Measurements from ENCODE around the gene SAYSD1.

SAYSD1 gene

DNA sequence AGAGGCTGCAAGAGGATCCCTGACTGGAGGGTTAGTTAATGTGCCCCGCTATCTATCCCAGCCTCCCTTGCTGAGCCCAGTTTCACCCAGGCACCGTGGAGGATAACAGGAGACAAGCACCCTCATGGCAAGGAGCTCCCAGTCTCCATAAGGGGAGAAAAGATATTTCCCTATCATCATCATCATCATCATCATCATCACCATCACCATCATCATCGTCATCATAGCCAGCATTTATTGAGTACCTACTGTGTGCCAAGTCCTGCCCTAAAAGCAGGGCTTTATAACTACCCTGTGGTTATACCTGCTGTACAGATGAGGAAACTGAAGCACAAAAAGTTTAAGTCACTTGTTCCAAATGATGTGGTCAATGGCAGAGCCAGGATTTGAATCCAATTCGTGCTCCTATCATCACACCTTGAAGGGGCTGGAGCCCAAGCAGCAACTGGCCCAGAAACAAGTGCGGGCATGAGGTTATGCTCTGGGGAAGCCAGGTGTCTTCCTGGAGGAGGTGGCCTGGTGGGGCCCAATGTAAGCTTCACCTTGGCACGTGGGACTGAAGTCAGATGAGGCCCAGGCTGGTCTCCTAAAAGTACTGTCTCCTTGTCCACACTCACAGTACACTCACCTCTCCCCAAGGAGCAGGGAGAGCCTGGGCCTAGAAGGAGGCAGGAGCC, 56.4 kb downstream of the SAYSD1 start:
- no peak overlapping the region for H3K4me3 ChIP-seq (ENCODE audit: low read depth, low read length)

DNA sequence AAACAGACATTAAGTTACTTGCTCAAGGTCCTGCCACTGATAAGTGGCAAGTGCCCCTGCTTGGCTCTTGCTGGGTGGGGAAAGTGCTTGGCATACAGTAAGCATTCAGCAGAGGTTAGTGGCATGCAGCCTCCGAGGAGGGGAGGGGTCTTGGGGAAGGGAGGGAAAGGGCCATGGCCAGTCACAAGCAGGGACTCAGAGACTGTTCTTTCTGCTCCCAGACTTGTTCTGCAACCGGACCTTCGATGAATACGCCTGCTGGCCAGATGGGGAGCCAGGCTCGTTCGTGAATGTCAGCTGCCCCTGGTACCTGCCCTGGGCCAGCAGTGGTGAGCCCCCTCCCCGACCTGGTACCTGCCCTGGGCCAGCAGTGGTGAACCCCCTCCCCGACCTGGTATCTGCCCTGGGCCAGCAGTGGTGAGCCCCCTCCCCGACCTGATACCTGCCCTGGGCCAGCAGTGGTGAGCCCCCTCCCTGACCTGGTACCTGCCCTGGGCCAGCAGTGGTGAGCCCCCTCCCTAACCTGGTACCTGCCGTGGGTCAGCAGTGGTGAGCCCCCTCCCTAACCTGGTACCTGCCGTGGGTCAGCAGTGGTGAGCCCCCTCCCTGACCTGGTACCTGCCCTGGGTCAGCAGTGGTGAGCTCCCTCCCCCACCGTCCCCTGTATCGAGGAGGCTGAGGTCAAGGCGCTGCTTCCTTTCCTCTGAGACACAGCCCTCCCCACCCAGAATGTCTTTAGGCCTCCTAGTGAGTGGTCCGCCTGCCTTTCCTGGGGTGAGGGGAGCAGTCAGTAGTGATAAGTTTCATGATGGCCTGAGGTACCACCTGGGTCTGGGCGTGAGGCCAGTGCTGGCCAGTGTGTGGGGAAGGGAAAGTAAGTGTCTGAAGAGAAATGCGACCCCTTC, 57.5 kb downstream of the SAYSD1 start:
- no peak overlapping the region for H3K4me3 ChIP-seq (ENCODE audit: low read depth, low read length)

DNA sequence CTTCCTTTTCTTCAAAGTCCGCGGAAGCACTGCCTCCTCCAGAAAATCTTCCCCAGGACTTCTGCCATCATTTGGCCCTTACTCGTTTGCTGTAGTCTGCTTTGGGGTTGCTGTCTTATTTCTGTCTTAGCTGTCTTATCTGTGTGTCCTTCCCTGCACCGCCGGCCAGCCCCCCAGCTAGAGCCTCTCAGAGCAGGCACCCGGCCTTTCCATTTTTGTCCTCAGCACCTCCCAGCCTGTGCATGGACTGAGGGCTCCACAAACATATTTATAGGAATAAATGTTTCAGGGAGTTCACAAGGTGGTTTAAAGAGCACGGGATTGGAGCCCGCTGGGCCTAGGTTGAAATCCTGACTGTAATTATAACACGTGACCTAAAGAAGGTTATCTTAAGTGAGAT, 58.3 kb downstream of the SAYSD1 start:
- H3K4me3 ChIP-seq (ENCODE audit: low read depth, low read length): no peak overlapping the region

DNA sequence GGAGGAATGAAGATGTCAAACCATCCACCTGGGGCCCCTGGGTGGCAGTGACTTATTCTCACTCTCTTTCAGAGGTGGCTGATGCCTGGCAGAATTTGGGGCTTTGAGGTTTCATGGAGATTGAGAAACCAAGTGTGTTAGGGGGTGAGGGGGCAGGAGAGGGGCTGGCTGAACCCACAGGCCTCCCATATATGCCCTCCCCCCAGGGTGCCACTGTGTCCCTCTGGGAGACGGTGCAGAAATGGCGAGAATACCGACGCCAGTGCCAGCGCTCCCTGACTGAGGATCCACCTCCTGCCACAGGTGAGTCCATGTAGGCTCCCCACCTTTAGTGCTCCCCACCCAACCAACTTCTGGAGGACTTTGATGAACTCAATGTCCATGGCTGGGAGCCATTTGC, 58.8 kb downstream of the SAYSD1 start:
- no peak overlapping the region for H3K4me3 ChIP-seq (ENCODE audit: low read depth, low read length)

DNA sequence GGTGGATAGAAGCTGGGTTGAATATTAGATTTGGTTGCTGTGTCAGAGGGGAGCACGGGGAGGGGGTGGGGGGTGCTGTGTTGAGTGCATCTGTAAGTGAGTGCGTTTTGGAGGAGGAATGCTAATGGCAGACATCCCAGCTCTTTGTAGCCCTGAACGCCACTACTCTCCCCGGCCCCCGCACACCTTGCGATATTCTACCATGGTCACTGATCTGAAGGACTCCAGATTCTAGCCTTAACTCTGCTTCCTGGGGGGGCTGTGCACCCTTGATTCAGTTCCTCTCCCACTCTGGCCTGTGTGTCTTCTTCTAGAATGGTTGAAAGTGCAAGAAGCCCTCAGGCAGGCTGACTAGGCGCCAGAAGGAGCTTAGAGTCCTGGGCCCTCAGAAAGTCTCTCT, 59.3 kb downstream of the SAYSD1 start:
- no peak overlapping the region for H3K4me3 ChIP-seq (ENCODE audit: low read depth, low read length)

DNA sequence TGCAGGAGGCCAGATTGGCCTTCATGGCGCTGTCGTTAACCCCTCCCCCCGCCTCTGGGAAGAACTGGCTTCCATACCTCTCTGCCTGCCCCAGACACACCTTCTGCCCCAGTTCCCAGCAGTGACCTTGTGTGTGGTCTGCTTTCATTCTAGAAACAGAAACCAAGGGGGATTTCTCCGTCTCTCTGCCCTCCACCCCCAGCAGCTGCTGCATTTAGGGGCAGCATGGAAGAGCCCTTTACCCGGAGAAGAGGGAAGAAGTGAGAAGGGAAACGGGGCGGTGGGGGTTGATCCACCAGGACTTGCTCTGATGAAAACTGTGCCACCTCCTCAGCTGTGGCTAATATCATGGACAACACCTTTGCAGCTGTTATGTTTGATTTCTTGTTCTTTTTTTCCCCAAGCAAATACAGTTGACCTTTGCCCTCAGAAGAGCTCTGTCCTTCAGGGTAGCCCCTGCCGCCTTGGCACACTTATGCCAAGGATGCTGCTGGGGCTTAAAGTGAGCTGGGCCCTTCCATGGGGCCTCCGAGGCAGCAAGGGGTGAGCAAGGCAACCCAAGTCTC, 60.3 kb downstream of the SAYSD1 start:
- no peak overlapping the region for H3K4me3 ChIP-seq (ENCODE audit: low read depth, low read length)
